ENCODE data around the gene C16orf54. TPM values are rescaled to one million over a fixed set of nuclear protein-coding genes. Genes with fewer than 3 reads are reported as not detected.
"Not testable (repeated sequence)": the region's sequence is repeated elsewhere in the genome, so short reads cannot be mapped to it uniquely, and the experiment has no call there.

Gene C16orf54
- total RNA-seq, 4 donors from 2014 or later = 0.22 to 0.83 (median 0.37) TPM

DNA sequence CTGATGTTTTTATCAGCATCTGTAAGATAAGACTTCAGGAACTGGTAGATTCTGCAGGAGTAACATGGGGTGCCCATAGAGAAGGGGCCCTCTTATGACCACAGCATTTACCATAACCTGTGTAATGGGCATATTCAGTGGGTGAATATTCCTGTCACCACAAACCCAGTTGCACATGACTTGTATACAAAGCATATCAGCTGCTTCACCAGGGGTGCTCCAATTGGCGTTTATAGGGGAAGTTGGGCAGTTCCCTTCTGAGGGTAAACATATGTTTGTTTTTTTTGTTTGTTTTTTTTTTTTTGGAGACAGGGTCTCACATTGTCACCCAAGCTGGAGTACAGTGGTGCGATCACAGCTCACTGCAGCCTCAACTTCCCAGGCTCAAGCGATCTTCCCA lies 20.8 kb upstream of the C16orf54 start:
- peak overlapping the region in 1 of 3 donors; percentile 68 for H3K27ac ChIP-seq

DNA sequence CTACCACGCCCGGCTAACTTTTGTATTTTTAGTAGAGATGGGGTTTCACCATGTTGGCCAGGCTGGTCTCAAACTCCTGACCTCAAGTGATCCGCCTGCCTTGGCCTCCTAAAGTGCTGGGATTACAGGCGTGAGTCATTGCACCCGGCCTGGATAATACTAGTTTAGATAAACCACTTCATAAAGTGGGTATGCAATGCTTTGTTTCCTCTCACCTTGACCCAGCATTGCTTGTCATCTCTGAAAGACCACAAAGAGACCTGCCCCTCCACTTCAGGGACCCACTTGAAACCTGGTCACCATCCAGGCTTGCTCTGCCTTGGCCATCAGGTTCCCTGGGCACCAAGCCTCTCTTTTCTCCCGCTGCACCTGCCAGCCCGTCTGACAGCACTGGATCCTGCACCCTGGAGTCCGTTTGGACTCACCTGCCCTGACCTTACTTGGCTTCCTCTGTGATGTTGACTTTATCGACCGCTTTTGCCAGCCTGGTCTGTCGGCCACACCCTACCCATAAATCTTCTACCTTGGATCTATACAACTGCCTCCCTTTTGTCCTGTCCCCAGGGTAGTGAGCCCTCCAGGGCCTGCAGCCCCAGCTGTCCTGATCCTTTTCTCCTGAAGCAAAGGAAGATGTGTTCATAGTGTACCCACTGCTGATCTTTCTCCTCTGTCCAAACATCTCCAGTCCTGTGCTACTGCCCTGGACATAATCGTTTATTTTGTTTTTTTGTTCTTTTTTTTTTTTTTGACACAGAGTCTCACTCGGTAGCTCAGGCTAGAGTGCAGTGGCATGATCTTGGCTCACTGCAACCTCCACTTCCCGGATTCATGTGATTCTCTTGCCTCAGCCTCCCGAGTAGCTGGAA lies 19.6 kb upstream of the C16orf54 start:
- intact Hi-C loops (cut with DNase I) = no loop called here
- Histone ChIP-seq H3K27ac (peak overlapping the region; percentile 57 to 68 (median 58)), H3K9me3 (no peaks in the 10 kb centered on the region), H3K4me3 (replicated peaks in 1 of 3) (no peak overlapping the region), H3K27me3 (no peaks in the 10 kb centered on the region), H3K4me1 (peaks cover 27 to 30% of the 10 kb centered on the region in 2 donors), H3K36me3 (no peaks in the 10 kb centered on the region)
- WGBS, 2 donors = 30 to 41% methylated on average over 15 of the region's 15 CpGs
- peak; percentile 97 to 98 for DNase-seq
- TF ChIP-seq, protein P1, sequence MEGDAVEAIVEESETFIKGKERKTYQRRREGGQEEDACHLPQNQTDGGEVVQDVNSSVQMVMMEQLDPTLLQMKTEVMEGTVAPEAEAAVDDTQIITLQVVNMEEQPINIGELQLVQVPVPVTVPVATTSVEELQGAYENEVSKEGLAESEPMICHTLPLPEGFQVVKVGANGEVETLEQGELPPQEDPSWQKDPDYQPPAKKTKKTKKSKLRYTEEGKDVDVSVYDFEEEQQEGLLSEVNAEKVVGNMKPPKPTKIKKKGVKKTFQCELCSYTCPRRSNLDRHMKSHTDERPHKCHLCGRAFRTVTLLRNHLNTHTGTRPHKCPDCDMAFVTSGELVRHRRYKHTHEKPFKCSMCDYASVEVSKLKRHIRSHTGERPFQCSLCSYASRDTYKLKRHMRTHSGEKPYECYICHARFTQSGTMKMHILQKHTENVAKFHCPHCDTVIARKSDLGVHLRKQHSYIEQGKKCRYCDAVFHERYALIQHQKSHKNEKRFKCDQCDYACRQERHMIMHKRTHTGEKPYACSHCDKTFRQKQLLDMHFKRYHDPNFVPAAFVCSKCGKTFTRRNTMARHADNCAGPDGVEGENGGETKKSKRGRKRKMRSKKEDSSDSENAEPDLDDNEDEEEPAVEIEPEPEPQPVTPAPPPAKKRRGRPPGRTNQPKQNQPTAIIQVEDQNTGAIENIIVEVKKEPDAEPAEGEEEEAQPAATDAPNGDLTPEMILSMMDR (IDR thresholded peaks at IDR 0.05) = no peak
- TF ChIP-seq POLR2A (IDR thresholded peaks at IDR 0.05) = no peak

More for the DNA sequence above, 20.8 kb upstream of the C16orf54 start:
- no peak overlapping the region for H3K4me3 ChIP-seq (replicated peaks in 1 of 3)
- no peak for DNase-seq
- intact Hi-C loops (cut with DNase I) = no loop called here
- H3K9me3 ChIP-seq = no peaks in the 10 kb centered on the region
- H3K27me3 ChIP-seq = no peaks in the 10 kb centered on the region
- TF ChIP-seq, protein P1 (IDR thresholded peaks at IDR 0.05) = no peak
- TF ChIP-seq POLR2A (IDR thresholded peaks at IDR 0.05) = no peak
- peaks cover 19 to 20% of the 10 kb centered on the region in 2 donors for H3K4me1 ChIP-seq
- 91% methylated on average over 3 of the region's 3 CpGs for WGBS, 2 donors
- H3K36me3 ChIP-seq = no peaks in the 10 kb centered on the region

DNA sequence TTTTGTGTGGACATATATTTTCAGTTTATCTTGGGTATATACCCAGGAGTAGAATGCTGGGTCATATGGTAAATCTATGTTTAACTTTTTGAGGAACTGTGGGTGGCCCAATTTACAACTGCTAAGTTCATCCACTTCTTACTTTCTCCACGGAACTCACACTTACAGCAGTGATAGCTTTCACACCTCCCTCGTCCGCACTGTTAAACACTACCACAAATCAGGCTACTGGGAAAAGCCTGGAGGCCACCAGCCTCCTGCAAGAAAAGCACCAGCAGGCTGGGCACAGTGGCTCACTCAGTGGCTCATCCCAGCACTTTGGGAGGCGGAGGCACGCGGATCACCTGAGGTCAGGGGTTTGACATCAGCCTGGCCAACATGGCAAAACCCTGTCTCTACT lies 17.5 kb upstream of the C16orf54 start:
- H3K4me3 ChIP-seq (replicated peaks in 1 of 3) = no peak overlapping the region
- no peaks in the 10 kb centered on the region for H3K36me3 ChIP-seq
- H3K4me1 ChIP-seq = peaks cover 31 to 34% of the 10 kb centered on the region in 2 donors
- intact Hi-C loops (cut with DNase I) = no loop called here
- H3K27me3 ChIP-seq = no peaks in the 10 kb centered on the region
- DNase-seq = no peak
- WGBS, 2 donors = 91 to 94% methylated on average over 6 of the region's 6 CpGs
- TF ChIP-seq, protein P1 (IDR thresholded peaks at IDR 0.05) = no peak
- no peak for TF ChIP-seq POLR2A (IDR thresholded peaks at IDR 0.05)
- peak overlapping the region in 1 of 3 donors; percentile 24 for H3K27ac ChIP-seq
- no peaks in the 10 kb centered on the region for H3K9me3 ChIP-seq

DNA sequence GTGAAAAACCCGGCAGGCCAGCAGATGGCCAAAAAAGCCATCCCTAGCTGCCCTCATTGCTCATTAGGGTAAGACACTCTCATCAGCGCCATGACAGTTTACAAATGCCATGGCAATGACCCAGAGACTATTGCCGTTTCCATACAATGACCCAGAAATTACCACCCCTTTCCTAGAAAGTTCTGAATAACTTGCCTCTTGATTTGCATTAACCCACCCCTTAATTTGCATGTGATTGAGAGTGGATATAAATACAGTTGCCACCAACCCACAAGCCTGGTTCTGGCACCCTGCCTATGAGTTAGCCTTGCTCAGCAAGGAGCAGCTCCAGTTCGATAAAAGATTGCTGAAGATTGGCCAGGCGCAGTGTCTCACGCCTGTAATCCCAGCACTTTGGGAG lies 16.1 kb upstream of the C16orf54 start:
- H3K4me1 ChIP-seq = peaks cover 44 to 47% of the 10 kb centered on the region in 2 donors
- peak overlapping the region in 2 of 3 donors; percentile 32 to 46 for H3K27ac ChIP-seq
- TF ChIP-seq, protein P1 (IDR thresholded peaks at IDR 0.05) = no peak
- no peaks in the 10 kb centered on the region for H3K27me3 ChIP-seq
- no peaks in the 10 kb centered on the region for H3K9me3 ChIP-seq
- intact Hi-C loops (cut with DNase I) = no loop called here
- H3K36me3 ChIP-seq = no peaks in the 10 kb centered on the region
- H3K4me3 ChIP-seq (replicated peaks in 1 of 3) = no peak overlapping the region
- WGBS, 2 donors = 78 to 82% methylated on average over 6 of the region's 6 CpGs
- peak in 1 of 2 donors; percentile 39 for DNase-seq

DNA sequence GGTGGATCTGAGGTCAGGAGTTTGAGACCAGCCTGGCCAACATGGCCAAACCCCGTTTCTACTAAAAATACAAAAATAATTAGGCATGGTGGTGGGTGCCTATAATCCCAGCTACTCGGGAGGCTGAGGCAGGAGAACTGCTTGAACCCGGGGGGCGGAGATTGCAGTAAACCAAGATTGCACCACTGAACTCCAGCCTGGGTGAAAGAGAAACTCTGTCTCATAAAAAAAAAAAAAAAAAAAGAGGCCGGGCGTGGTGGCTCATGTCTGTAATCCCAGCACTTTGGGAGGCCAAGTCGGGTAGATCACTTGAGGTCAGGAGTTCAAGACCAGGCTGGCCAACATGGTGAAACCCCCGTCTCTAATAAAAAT lies 15.5 kb upstream of the C16orf54 start:
- Histone ChIP-seq H3K4me1 (peaks cover 45 to 53% of the 10 kb centered on the region in 2 donors), H3K27ac (peak overlapping the region in 2 of 3 donors; percentile 32 to 46)
- H3K27me3 ChIP-seq; H3K36me3 ChIP-seq; H3K4me3 ChIP-seq (replicated peaks in 1 of 3); H3K9me3 ChIP-seq; intact Hi-C loops (cut with DNase I); DNase-seq: not testable (repeated sequence)
- 77 to 78% methylated on average over 8 of the region's 8 CpGs for WGBS, 2 donors
